ENCODE results near the gene HOOK2. TPM values are rescaled to one million over a fixed set of nuclear protein-coding genes. Genes with fewer than 3 reads are reported as not detected.

Gene HOOK2
- total and polyA plus RNA-seq, 9 of the 15 experiments (the other 6 are each of a cell fraction or from before 2014, with no cell fraction given) = 1.3 to 17.2 (median 9.9) TPM

- TF ChIP-seq AFF1 (IDR thresholded peaks at IDR 0.05; ENCODE audit: low read depth in 1 of 2, partially characterized antibody in 2 of 2) (peak in 1 of 2 experiments; percentile 44), MYBL2 (IDR thresholded peaks at IDR 0.05; ENCODE audit: low read depth) (no peak), MYBL2 (CRISPR knock-in tag; IDR thresholded peaks at IDR 0.05; ENCODE audit: borderline replicate concordance) (no peak), MAZ (CRISPR knock-in tag; conservative IDR thresholded peaks at IDR 0.05 in 1 of 2, IDR thresholded peaks at IDR 0.05 in 1 of 2) (peak; percentile 82 to 88; a peak in 3 of 4 replicates), ZNF398 (CRISPR knock-in tag; IDR thresholded peaks at IDR 0.05) (no peak), ZNF740 (CRISPR knock-in tag; IDR thresholded peaks at IDR 0.05) (peak; percentile 34; the same call in 1 of the 2 replicates), ZNF740 (tag; IDR thresholded peaks at IDR 0.05) (no peak), RB1 (IDR thresholded peaks at IDR 0.05; ENCODE audit: low read depth) (peak; percentile 90), TEAD1 (CRISPR knock-in tag; IDR thresholded peaks at IDR 0.05) (no peak), EWSR1 (IDR thresholded peaks at IDR 0.05; ENCODE audit: borderline replicate concordance, low read depth, partially characterized antibody) (no peak), SRSF1 (IDR thresholded peaks at IDR 0.05; ENCODE audit: low read depth, low read length) (no peak), MBD2 (IDR thresholded peaks at IDR 0.05; ENCODE audit: borderline replicate concordance, low read depth) (peak; percentile 98), HMBOX1 (IDR thresholded peaks at IDR 0.05) (no peak), CBFA2T2 (conservative IDR thresholded peaks at IDR 0.05) (no peak), ARID1B (IDR thresholded peaks at IDR 0.05) (peak; percentile 7; the same call in 1 of the 2 replicates), FOXP4 (CRISPR knock-in tag; IDR thresholded peaks at IDR 0.05; ENCODE audit: borderline replicate concordance) (peak; percentile 63; the same call in 1 of the 2 replicates)
Observed at GRCh38 chr19:12801466-12802266, 26.3 kb upstream of the HOOK2 start, which contains the start of the genes PRDX2 and THSD8 (continued).
